NCI-H510A treated with DMSO at 0.1 percent for 48 hours (cell line): Measurements from ENCODE around the gene CD24.
"Not testable (repeated sequence)": the region's sequence is repeated elsewhere in the genome, so short reads cannot be mapped to it uniquely, and the experiment has no call there.

Experiments used
- DNase-seq: peaks from one replicate; lab custom pipeline; 2025; lab: John Stamatoyannopoulos, UW

Gene CD24, protein sequence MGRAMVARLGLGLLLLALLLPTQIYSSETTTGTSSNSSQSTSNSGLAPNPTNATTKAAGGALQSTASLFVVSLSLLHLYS

DNA sequence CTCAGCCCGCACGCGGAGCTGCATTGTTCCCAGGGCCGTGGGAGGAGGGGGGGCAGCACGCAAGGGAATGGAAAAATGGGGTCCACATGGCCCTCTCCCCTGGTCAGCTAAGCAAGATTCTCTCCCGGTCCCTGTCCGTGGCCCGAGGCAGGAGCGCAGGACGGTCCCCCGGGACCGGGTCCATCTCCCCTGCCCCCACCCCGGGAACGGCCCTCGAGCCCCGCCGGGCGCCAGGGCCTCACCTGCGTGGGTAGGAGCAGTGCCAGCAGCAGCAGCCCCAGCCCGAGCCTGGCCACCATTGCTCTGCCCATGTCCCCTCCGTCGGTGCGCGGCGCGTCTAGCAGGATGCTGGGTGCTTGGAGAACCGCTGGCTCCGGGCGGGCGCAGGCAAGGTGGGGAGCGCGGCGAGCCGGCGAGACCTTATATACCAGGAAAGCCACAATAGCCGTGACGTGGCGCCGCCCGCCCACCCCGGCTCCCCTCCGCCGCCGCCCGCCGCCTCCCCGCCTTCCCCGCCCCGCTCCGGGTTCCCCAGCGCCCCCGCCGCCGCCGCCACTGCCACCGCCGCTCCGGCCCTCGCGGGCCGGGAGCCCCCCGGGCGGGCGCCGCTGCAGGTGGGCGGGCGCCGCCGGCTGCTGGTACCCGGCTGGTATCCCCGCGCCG, at the start of gene CD24:
Gene CD24 (minus strand): TSS at position 394 of the 663 bp plus-strand sequence. CDS start 83 bp downstream, at position 311.
- DNase-seq, result peak; percentile 43

DNA sequence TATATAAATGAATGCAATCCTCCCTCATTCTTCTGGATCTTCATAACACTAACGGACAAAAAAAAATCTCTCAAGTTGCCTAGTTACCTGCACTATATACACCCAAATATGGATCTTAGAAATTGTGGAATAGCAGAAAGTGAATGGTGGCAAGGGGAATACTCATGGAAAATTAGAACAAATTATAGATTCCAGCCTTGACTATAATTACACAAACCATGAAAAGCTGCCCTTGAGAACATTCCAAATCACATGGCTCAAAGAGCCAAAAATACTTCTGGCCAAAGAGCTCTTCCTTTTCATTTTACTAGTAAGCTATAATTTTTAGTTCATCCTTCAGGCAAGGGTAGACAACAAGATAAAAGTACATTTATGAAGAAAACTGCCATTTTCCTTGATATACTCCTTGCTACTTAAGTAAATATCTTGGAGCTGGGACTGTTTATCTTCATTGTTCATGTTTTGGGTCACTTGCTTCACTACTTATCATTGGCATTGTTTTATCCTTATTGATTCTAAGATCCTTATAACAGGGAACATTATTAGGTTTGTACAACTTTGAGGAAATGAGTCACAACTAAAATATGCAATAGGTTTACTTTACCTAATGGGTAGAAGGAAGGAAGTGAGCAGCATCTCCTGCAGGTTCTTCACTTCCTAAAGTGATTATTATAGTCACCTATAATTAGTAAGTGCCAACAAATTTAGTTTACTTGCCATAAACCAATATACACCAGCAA, 47.1 kb upstream of the CD24 start:
- no peak for DNase-seq

GRCh38 chr6:107020239-107020638, 45.7 kb upstream of the CD24 start:
- DNase-seq, result no peak

- not testable (repeated sequence) for DNase-seq
Measured at GRCh38 chr6:107019628-107020027, 45.1 kb upstream of the CD24 start.

DNA sequence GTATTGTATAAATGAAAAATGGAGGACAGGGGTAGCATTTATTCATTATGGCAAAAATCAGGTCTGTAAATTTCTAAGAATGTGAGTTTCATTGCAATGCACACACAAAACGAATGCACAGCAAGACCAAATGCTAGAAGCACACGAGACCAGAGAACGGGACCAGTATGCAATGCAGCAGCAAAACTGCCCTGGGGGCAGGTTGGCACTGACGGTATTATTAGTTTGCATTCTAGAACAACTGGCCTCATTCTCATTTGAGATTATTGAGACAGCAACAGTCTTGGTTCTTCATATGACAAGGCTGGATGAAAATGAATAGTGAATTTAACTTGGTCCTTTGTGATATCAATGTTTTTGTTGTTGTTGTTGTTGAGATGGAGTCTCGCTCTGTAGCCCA, 44.5 kb upstream of the CD24 start:
- DNase-seq, result no peak

GRCh38 chr6:107009499-107009898, 35.0 kb upstream of the CD24 start:
- no peak for DNase-seq

DNA sequence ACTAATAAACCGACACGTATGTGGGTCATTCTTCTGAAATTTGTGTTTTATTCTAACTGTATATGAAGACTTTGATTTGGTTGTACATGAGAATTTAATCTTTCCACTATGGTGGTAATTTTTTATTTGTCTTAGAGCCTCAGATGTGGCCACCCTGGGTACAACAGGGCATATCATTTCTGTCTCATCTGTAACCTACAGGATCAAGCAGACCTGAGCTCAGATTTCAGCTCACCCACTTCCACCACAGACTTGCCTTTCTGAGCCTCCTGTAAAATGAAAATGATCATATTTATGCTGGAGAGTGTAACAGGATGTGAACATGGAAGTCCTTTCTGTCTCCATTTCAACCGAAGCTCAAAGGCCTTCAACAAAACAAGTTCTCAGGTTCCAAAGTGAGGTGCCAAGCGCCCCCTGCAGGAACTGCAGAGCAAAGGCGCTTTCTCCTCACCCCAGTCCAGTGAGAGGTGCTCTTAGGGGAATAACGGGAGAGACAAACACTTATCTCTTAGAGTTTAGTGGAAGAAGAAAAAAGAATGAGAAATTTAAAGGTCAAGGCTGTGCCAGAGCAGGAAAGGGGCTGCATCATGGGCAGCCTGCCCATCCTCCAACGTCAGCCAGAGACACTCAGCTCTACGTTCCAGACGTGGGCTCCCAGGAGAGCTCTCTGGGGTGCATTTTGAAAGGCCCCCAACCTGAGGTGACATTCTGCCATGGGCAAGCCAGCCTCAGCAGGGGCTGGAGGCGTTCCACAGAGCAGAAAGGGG, 23.0 kb upstream of the CD24 start:
- DNase-seq, result peak; percentile 56

DNA sequence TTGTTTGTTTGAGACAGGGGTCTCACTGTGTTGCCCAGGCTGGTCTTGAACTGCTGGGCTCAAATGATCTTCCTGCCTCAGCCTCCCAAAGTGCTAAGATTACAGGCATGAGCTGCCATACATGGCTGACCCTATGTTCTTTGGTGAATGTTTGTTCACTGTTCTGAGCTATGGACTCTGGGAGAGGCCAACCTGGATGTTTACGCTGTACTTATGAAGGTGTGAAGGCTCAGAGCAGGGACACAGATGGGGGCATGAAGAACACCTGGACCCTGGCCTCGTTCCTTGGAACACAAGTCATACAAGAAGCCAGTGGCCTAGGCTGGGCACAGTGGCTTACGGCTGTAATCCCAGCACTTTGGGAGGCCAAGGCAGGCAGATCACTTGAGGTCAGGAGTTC, 21.1 kb upstream of the CD24 start:
- DNase-seq, result no peak

DNA sequence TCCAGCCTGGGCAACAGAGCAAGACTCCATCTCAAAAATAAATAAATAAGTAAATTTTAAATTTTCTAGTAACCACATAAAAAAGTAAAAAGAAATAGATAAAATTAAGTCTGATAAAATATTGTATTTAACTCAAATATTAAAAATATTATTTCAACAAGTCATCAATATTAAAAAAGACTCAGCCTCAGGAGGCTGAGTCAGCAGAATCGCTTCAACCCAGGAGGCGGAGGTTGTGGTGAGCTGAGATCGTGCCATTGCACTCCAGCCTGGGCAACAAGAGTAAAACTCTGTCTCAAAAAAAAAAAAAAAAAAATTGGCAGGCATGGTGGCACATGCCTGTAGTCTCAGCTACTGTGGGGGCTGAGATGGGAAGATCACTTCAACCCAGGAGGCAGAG, 15.2 kb upstream of the CD24 start:
- not testable (repeated sequence) for DNase-seq

- DNase-seq, result no peak
Measured at GRCh38 chr6:106988664-106989063, 14.1 kb upstream of the CD24 start.

DNA sequence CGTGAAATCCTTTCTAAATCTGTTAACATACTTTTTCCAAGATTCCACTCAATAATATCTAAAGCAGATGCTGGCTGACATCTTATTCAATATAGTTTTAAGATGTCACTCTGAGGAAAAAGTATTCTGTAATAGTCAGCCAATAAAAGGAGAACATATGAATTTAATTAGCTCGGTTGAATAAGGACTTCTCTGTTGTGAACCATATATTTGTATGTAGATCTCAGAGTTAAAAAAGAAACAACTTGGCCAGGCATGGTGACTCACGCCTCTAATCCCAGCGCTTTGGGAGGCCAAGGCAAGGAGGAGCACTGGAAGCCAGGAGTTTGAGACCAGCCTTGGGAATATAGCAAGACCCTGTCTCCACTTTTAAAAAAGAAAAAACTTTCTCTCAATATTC, 7.4 kb upstream of the CD24 start:
- no peak for DNase-seq

- DNase-seq, result no peak
Measured at GRCh38 chr6:106980926-106981325, 6.4 kb upstream of the CD24 start.

DNA sequence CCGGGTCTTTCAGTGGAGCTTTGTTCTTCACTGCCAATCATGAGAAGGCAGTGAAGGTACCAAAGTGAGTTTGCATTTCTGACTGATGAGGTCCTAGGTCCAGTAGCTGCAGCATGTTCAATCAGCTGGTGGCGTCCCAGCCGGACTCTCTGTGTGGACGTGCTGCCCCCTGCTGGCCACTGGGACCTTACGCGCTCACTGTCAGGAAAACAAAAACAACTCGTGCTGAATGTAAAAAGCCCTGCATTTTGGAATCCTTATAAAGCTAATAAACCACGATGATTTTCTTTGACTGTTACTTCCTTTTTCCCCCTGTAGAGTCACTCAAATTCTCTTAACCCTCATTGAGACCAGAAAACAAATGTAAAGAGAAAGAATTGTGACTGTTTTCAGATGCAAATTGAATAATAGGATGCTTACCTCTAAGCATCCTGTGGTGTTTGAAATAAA, 4.9 kb upstream of the CD24 start:
- peak; percentile 80 for DNase-seq

DNA sequence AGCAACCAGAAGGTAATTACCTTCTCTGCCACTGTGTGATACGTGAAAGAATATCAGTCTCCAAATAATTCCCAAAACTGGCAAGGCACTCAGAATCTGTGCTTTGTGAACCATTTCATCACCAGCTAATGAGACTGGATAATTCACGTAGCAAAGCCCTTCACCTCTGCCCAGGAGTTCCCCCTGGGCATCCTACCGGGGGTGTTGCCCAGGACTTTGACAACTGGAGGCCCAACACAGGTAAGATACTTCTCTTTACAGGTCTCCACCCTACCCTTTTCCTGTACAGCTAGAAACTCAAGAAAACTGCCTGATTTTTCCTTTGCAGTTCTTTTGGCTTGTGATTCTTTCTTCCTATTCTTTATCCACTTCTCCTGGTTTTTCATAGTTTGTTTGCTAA, 2.7 kb upstream of the CD24 start:
- DNase-seq, result no peak

DNA sequence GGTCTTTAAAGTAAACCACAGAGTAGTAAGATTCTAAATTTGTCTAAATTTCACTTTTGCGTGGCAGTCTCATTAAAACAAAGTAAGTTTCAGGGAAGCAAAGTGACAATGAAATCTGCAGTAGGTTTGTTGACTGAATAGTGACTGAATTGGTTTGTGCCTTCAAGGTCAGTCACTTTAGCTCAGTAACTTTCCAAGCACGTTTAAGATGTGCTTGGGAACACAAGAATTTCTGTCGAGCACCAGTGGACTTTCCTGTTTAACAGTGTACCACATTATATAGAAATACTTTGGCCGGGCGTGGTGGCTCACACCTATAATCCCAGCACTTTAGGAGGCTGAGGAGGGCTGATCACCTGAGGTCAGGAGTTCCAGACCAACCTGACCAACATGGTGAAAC, 1.7 kb upstream of the CD24 start:
- no peak for DNase-seq

GRCh38 chr6:106975738-106976064, 1.2 kb upstream of the CD24 start:
- peak; percentile 11 for DNase-seq

GRCh38 chr6:106974999-106975737, 639 bp upstream of the CD24 start:
- peak; percentile 35 for DNase-seq

GRCh38 chr6:106973836-106974335, 643 bp downstream of the CD24 start:
- no peak for DNase-seq

- peak; percentile 17 for DNase-seq
Measured at GRCh38 chr6:106973018-106973835, 1.3 kb downstream of the CD24 start.

DNA sequence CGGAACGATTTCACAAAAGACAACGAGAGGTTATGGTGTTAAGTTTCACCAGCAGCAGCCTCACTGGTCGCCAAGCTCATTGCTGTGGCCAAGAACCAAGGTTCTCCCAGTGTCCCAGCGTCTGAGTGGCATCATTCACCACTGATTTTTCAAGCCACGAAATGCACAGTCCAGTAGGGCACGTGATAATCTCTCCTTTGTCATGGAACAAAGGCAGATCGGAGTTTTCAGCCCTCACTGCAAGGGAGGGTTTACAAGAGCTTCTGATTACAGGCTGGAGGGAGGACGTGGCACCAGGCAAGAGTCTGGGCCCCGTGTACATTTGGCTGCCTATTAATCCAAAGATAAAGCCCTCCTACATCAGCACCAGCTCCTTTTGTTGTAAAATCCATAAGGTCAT, 2.0 kb downstream of the CD24 start:
- DNase-seq, result peak; percentile 10

GRCh38 chr6:106970769-106971168, 3.8 kb downstream of the CD24 start:
- DNase-seq, result not testable (repeated sequence)
